Thoracic aorta (tissue), 2 donors: ENCODE measurements around the gene MALRD1. TPM values are rescaled to one million over a fixed set of nuclear protein-coding genes. Genes with fewer than 3 reads are reported as not detected.

Experiments
- ATAC-seq: fragments of 150-250 bp; one replicate; pipeline ENCODE4 v1.8.0; 2017; ENCODE audit warnings: low read depth; ENCODE audit not compliant: insufficient number of reproducible peaks, low FRiP score
- DNase-seq: peaks from one replicate; pipeline ENCODE4 v3.0.0-alpha.2; 2020; ENCODE audit warnings: low spot score
- H3K27ac ChIP-seq, 2 donors: fragments of 200-600 bp; sonication (generic); 1 replicate in 1 of 2; 2 replicates in 1 of 2; pipeline ENCODE4 v1.5.1; 2016; ENCODE audit warnings: mild to moderate bottlenecking in 2 of 2, moderate library complexity in 2 of 2
- H3K27me3 ChIP-seq: fragments of 200-600 bp; sonication (generic); replicated peaks from 2 replicates; pipeline ENCODE4 v1.6.0; 2016; ENCODE audit warnings: mild to moderate bottlenecking; ENCODE audit not compliant: insufficient read depth
- H3K36me3 ChIP-seq: fragments of 200-600 bp; sonication (generic); one replicate; pipeline ENCODE4 v1.5.1; 2016
- H3K4me1 ChIP-seq, 2 donors: fragments of 200-600 bp; sonication (generic); 1 replicate in 1 of 2; 2 replicates in 1 of 2; pipeline versions ENCODE4 v1.5.1 to v1.6.0; 2016; ENCODE audit warnings: low read depth in 2 of 2, mild to moderate bottlenecking in 1 of 2; ENCODE audit not compliant: control insufficient read depth in 1 of 2
- H3K4me3 ChIP-seq: fragments of 200-600 bp; sonication (generic); 2 replicates; pipeline ENCODE4 v1.5.1; 2016; ENCODE audit warnings: mild to moderate bottlenecking
- H3K9me3 ChIP-seq: fragments of 200-600 bp; sonication (generic); 2 replicates; pipeline ENCODE4 v1.5.1; 2016
- CTCF ChIP-seq: fragments of 200-600 bp; sonication (generic); IDR thresholded peaks from one replicate; pipeline ENCODE4 v1.5.1; 2019; ENCODE audit warnings: antibody characterized with exemption
- total RNA-seq, 2 donors: library from RNA; depleted of rRNA; stranded (reverse); fragments of >200 nt; gene quantifications; one replicate each; pipeline versions ENCODE4 v1.1.0 to v1.2.3, GENCODE V29; 2016

MALRD1 gene
- total RNA-seq, 2 donors from 2014 or later = 0.92 to 5.3 TPM

DNA sequence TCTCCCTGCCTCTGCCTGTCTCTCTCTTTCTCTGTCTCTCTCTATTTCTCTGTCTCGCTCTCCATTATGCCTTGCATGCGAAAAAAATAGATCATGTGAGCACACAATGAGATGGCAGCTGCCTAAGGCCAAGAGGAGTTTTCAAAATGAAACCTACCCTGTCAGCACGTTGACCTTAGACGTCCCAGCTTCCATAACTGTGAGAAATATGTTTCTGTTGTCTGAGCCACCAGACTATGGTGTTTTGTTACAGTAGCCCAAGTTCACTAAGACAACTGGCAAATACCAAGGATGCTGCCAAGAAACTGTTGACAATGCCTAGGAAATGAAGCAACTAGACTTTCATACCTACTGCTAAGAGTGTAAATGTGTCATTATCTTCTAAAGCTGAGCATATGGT is 697.1 kb downstream of the MALRD1 start:
- Histone ChIP-seq H3K9me3 (no peaks in the 10 kb centered on the region), H3K27me3 (no peaks in the 10 kb centered on the region), H3K27ac (no peak overlapping the region), H3K4me3 (no peak overlapping the region), H3K4me1 (no peaks in the 10 kb centered on the region), H3K36me3 (no peaks in the 10 kb centered on the region)
- ATAC-seq (no peak), DNase-seq (no peak)
- TF ChIP-seq CTCF = no peak

- H3K4me1 ChIP-seq = no peaks in the 10 kb centered on the region
- DNase-seq (no peak), ATAC-seq (no peak)
- H3K27ac ChIP-seq = no peak overlapping the region
- H3K4me3 ChIP-seq = no peak overlapping the region
- no peaks in the 10 kb centered on the region for H3K27me3 ChIP-seq
- no peaks in the 10 kb centered on the region for H3K9me3 ChIP-seq
- H3K36me3 ChIP-seq = no peaks in the 10 kb centered on the region
- no peak for TF ChIP-seq CTCF
Observed at GRCh38 chr10:19749185-19749729, 700.7 kb downstream of the MALRD1 start.

GRCh38 chr10:19750972-19751371 is 702.4 kb downstream of the MALRD1 start:
- no peak for TF ChIP-seq CTCF

DNA sequence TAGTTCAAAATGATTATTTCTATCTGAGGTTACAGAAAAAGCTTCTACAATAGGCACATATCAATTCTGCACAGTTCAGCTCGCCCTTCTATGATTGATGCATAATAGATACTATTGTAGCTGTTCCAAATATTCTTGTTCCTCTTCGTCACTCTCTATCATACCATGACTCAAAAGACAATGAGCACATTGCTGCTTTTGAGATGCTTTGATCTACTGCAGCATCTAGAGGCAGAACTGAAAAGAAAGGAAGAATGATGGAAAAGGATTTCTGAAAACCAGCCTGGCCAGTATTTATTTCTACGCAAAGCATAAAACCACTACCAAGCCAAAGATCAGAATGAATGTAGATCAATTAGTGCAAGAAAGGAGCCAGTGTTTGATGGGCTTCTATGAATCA is 708.3 kb downstream of the MALRD1 start:
- TF ChIP-seq CTCF = no peak
- Histone ChIP-seq H3K4me1 (no peaks in the 10 kb centered on the region), H3K36me3 (no peaks in the 10 kb centered on the region), H3K9me3 (no peaks in the 10 kb centered on the region), H3K27me3 (no peaks in the 10 kb centered on the region), H3K4me3 (no peak overlapping the region), H3K27ac (no peak overlapping the region)
- ATAC-seq = no peak
- no peak for DNase-seq

More at GRCh38 chr10:19750972-19751371, 702.4 kb downstream of the MALRD1 start:
- no peaks in the 10 kb centered on the region for H3K36me3 ChIP-seq
- ATAC-seq (no peak), DNase-seq (no peak)
- H3K4me3 ChIP-seq = no peak overlapping the region
- no peak overlapping the region for H3K27ac ChIP-seq
- H3K27me3 ChIP-seq = no peaks in the 10 kb centered on the region
- H3K9me3 ChIP-seq = no peaks in the 10 kb centered on the region
- no peaks in the 10 kb centered on the region for H3K4me1 ChIP-seq

DNA sequence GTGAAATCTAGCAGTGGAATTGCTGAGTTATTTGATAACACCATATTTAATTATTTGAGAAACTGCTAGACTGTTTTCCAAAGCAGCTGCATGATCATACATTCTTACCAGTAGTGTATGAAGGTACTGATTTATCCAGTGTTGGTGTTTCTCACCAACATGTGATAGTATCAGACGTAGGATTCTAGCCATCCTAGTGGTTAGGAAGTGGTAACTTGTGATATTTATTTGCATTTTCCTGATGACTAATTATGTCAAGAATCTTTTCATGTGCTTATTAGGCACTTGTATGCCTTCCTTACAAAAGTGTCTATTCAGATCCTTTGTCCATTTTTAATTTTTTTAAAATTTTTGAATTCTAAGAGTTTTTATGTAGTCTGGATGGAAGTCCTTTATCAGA is 713.4 kb downstream of the MALRD1 start:
- H3K9me3 ChIP-seq = no peaks in the 10 kb centered on the region
- H3K36me3 ChIP-seq = no peaks in the 10 kb centered on the region
- H3K4me1 ChIP-seq = no peaks in the 10 kb centered on the region
- no peaks in the 10 kb centered on the region for H3K27me3 ChIP-seq
- no peak for TF ChIP-seq CTCF
- H3K4me3 ChIP-seq = no peak overlapping the region
- ATAC-seq = no peak
- no peak overlapping the region for H3K27ac ChIP-seq
- DNase-seq = no peak
